ENCODE data around the gene CERS5. TPM values are rescaled to one million over a fixed set of nuclear protein-coding genes. Genes with fewer than 3 reads are reported as not detected.

CERS5 gene
- total RNA-seq, 4 donors from 2014 or later, result 23.4 to 27.9 (median 26.4) TPM

- 30 to 33% methylated on average over 1 to 2 of the region's 7 CpGs for WGBS, 2 donors (ENCODE audit: low coverage in 1 of 2)
Observed at GRCh38 chr12:50110762-50111351, 56.3 kb downstream of the CERS5 start.

GRCh38 chr12:50110127-50110761 is 56.9 kb downstream of the CERS5 start:
- ATAC-seq, result no peak
- Histone ChIP-seq H3K27me3 (no peaks in the 10 kb centered on the region), H3K4me1 (peaks cover 0 to 54% (median 26%) of the 10 kb centered on the region in 3 donors), H3K4me3 (no peak overlapping the region), H3K36me3 (peaks cover 0 to 6% of the 10 kb centered on the region in 2 donors), H3K27ac (peak overlapping the region; percentile 54 to 89 (median 86)), H3K9me3 (no peaks in the 10 kb centered on the region)
- 28 to 49% methylated on average over 4 of the region's 8 CpGs for WGBS, 2 donors (ENCODE audit: low coverage in 1 of 2)
- no peak for TF ChIP-seq CTCF (IDR thresholded peaks at IDR 0.05)
- peak; percentile 46 for TF ChIP-seq POLR2AphosphoS5 (IDR thresholded peaks at IDR 0.05)

More at GRCh38 chr12:50110762-50111351, 56.3 kb downstream of the CERS5 start:
- peak overlapping the region in 1 of 2 donors; percentile 73 for H3K4me3 ChIP-seq
- peak; percentile 3 for ATAC-seq
- H3K27me3 ChIP-seq, result no peaks in the 10 kb centered on the region
- no peaks in the 10 kb centered on the region for H3K9me3 ChIP-seq
- peaks cover 0 to 12% of the 10 kb centered on the region in 2 donors for H3K36me3 ChIP-seq
- H3K4me1 ChIP-seq, result peaks cover 0 to 57% (median 26%) of the 10 kb centered on the region in 3 donors
- peak overlapping the region; percentile 54 to 89 (median 86) for H3K27ac ChIP-seq
- TF ChIP-seq EP300 (IDR thresholded peaks at IDR 0.05), result no peak
- peak; percentile 5 for TF ChIP-seq POLR2AphosphoS5 (IDR thresholded peaks at IDR 0.05)
- TF ChIP-seq POLR2A (IDR thresholded peaks at IDR 0.05), result no peak
- TF ChIP-seq CTCF (IDR thresholded peaks at IDR 0.05), result no peak

- ATAC-seq, result no peak
- H3K4me1 ChIP-seq, result peaks cover 0 to 55% (median 26%) of the 10 kb centered on the region in 3 donors
- TF ChIP-seq POLR2AphosphoS5 (IDR thresholded peaks at IDR 0.05), result no peak
- no peak for TF ChIP-seq POLR2A (IDR thresholded peaks at IDR 0.05)
- no peak for TF ChIP-seq CTCF (IDR thresholded peaks at IDR 0.05)
- no peak for TF ChIP-seq EP300 (IDR thresholded peaks at IDR 0.05)
- no peaks in the 10 kb centered on the region for H3K27me3 ChIP-seq
- peak overlapping the region in 3 of 4 donors; percentile 85 to 89 (median 87) for H3K27ac ChIP-seq
- no peaks in the 10 kb centered on the region for H3K36me3 ChIP-seq
- no peaks in the 10 kb centered on the region for H3K9me3 ChIP-seq
- no peak overlapping the region for H3K4me3 ChIP-seq
- no CpG with 5 or more reads among the region's 3 CpGs for WGBS, 2 donors (ENCODE audit: low coverage in 1 of 2)
Observed at GRCh38 chr12:50109319-50109718, 57.9 kb downstream of the CERS5 start.

- no peak for ATAC-seq
- TF ChIP-seq POLR2AphosphoS5 (IDR thresholded peaks at IDR 0.05), result no peak
- no peak for TF ChIP-seq EP300 (IDR thresholded peaks at IDR 0.05)
- TF ChIP-seq POLR2A (IDR thresholded peaks at IDR 0.05), result no peak
- TF ChIP-seq CTCF (IDR thresholded peaks at IDR 0.05), result no peak
- Histone ChIP-seq H3K27ac (no peak overlapping the region), H3K9me3 (no peaks in the 10 kb centered on the region), H3K36me3 (no peaks in the 10 kb centered on the region), H3K4me3 (no peak overlapping the region), H3K4me1 (peaks cover 0 to 49% (median 24%) of the 10 kb centered on the region in 3 donors), H3K27me3 (no peaks in the 10 kb centered on the region)
- WGBS, 2 donors (ENCODE audit: low coverage in 1 of 2), result 92 to 93% methylated on average over 2 to 13 of the region's 17 CpGs
Observed at GRCh38 chr12:50107416-50108268, 59.5 kb downstream of the CERS5 start.
